HepG2 (cell line): ENCODE data around the gene TFCP2L1. TPM values are rescaled to one million over a fixed set of nuclear protein-coding genes. Genes with fewer than 3 reads are reported as not detected.

Experiments
- ATAC-seq: fragments of 200-7000 bp; cut with Tn5 transposase; 3 replicates; pipeline ENCODE4 v1.9.1; 2020; ENCODE audit warnings: mild to moderate bottlenecking, moderate library complexity
- BruUV-seq: library from RNA; stranded (reverse); fragments of 400-500 nt; replicated peaks from 2 replicates; lab custom pipeline; 2021; lab: Mats Ljungman, UMichigan
- CTCF ChIA-PET: fragments of 300-600 bp; formaldehyde crosslinking; extraction: SDS; loops from one replicate; lab custom pipeline; 2021; ENCODE audit warnings: low total read pairs, inconsistent platforms, low intra/inter-chr PET ratio; lab: Yijun Ruan, JAX
- POLR2A ChIA-PET: fragments of 350-600 bp; sonication (Branson Sonifier 250); formaldehyde crosslinking; loops from one replicate; lab custom pipeline; 2020; ENCODE audit warnings: antibody characterized with exemption, inconsistent platforms; lab: Yijun Ruan, JAX
- DNase-seq: peaks from one replicate; pipeline ENCODE4 v3.0.0-alpha.2; 2015; ENCODE audit warnings: low spot score
- FAIRE-seq: peaks from 3 replicates; lab custom pipeline; 2011; peaks lifted over from hg19 to GRCh38; lab: Jason Lieb, UNC
- H2AFZ ChIP-seq: one replicate; pipeline ENCODE4 v1.6.1; 2011; ENCODE audit warnings: low read length, inconsistent platforms
- H3K27ac ChIP-seq: fragments of 300-600 bp; 3 replicates; pipeline ENCODE4 v1.8.0; 2011; ENCODE audit warnings: mixed run types, mild to moderate bottlenecking, mixed read lengths, low read length, inconsistent platforms; ENCODE audit not compliant: insufficient read depth; ENCODE audit errors: extremely low read length
- H3K27me3 ChIP-seq, 2 experiments: fragments of 200-600 bp in 1 of 2; 2 replicates in 1 of 2; 3 replicates in 1 of 2; pipeline versions ENCODE4 v1.6.0 to v1.8.0; 2011; ENCODE audit warnings: low read length in 2 of 2, mild to moderate bottlenecking in 2 of 2, moderate library complexity in 2 of 2, inconsistent platforms in 1 of 2; ENCODE audit not compliant: insufficient read depth in 2 of 2, control insufficient read depth in 1 of 2
- H3K36me3 ChIP-seq, 2 experiments: fragments of 200-600 bp in 1 of 2; replicated peaks in 1 of 2; 2 replicates in 1 of 2; 3 replicates in 1 of 2; pipeline versions ENCODE4 v1.5.1 to v1.8.0; 2011; ENCODE audit warnings: low read length in 2 of 2, inconsistent platforms in 1 of 2; ENCODE audit not compliant: insufficient read depth in 2 of 2, control insufficient read depth in 1 of 2
- H3K4me1 ChIP-seq: 2 replicates; pipeline ENCODE4 v1.5.1; 2012; ENCODE audit warnings: low read length, inconsistent platforms; ENCODE audit not compliant: insufficient read depth
- H3K4me2 ChIP-seq: 2 replicates; pipeline ENCODE4 v1.6.0; 2011; ENCODE audit warnings: low read depth, low read length, inconsistent platforms
- H3K4me3 ChIP-seq, 3 experiments: fragments of 200-600 bp in 1 of 3; sonication (generic), shearing (Covaris generic) in 1 of 3; replicated peaks in 1 of 3; 2 replicates each; pipeline ENCODE4 v1.5.1; 2011 to 2016; ENCODE audit warnings: low read length in 3 of 3, inconsistent platforms in 2 of 3, low read depth in 2 of 3, mild to moderate bottlenecking in 2 of 3, control low read depth in 1 of 3, mixed read lengths in 1 of 3; ENCODE audit not compliant: insufficient read depth in 1 of 3
- H3K79me2 ChIP-seq: one replicate; pipeline ENCODE4 v1.6.1; 2011; ENCODE audit warnings: low read length, inconsistent platforms; ENCODE audit not compliant: insufficient read depth
- H3K9ac ChIP-seq: 2 replicates; pipeline ENCODE4 v1.6.0; 2011; ENCODE audit warnings: mild to moderate bottlenecking, low read depth, low read length, inconsistent platforms; ENCODE audit not compliant: insufficient read depth
- H3K9me3 ChIP-seq: 2 replicates; pipeline ENCODE4 v1.5.1; 2012; ENCODE audit warnings: mild to moderate bottlenecking, low read length
- H4K20me1 ChIP-seq: 2 replicates; pipeline ENCODE4 v1.6.0; 2011; ENCODE audit warnings: inconsistent platforms, mild to moderate bottlenecking, low read length, moderate library complexity; ENCODE audit not compliant: insufficient read depth
- KDM2A ChIP-seq: sonication (generic); formaldehyde crosslinking; IDR thresholded peaks from 2 replicates; pipeline ENCODE4 v1.4.0; 2020; ENCODE audit warnings: low read depth, missing genetic modification reagents, borderline replicate concordance
- XBP1 ChIP-seq: sonication (generic); formaldehyde crosslinking; IDR thresholded peaks from 2 replicates; pipeline ENCODE4 v1.5.0; 2020; ENCODE audit warnings: missing genetic modification reagents
- ZMYM2 ChIP-seq: sonication (generic); formaldehyde crosslinking; IDR thresholded peaks from 2 replicates; pipeline ENCODE4 v1.8.0; 2022; ENCODE audit warnings: mild to moderate bottlenecking, missing genetic modification reagents
- ZNF136 ChIP-seq: sonication (generic); formaldehyde crosslinking; IDR thresholded peaks from 2 replicates; pipeline ENCODE4 v1.8.1; 2022; ENCODE audit warnings: low read depth, mild to moderate bottlenecking, moderate library complexity, missing genetic modification reagents
- ZNF234 ChIP-seq: sonication (generic); formaldehyde crosslinking; conservative IDR thresholded peaks from 2 replicates; pipeline ENCODE4 v1.5.1; 2020; ENCODE audit warnings: mild to moderate bottlenecking, missing genetic modification reagents
- ZNF264 ChIP-seq: sonication (generic); formaldehyde crosslinking; IDR thresholded peaks from 2 replicates; pipeline ENCODE4 v1.4.0; 2020; ENCODE audit warnings: missing genetic modification reagents
- ZNF30 ChIP-seq: sonication (generic); formaldehyde crosslinking; IDR thresholded peaks from 2 replicates; pipeline ENCODE4 v1.5.0; 2020; ENCODE audit warnings: mild to moderate bottlenecking, missing genetic modification reagents
- ZNF670 ChIP-seq: sonication (generic); formaldehyde crosslinking; IDR thresholded peaks from 2 replicates; pipeline ENCODE4 v1.8.0; 2022; ENCODE audit warnings: mild to moderate bottlenecking, missing genetic modification reagents, borderline replicate concordance
- ZNF773 ChIP-seq: sonication (generic); formaldehyde crosslinking; IDR thresholded peaks from 2 replicates; pipeline ENCODE4 v1.4.0; 2020; ENCODE audit warnings: missing genetic modification reagents, borderline replicate concordance
- ZSCAN22 ChIP-seq: sonication (generic); formaldehyde crosslinking; IDR thresholded peaks from 2 replicates; pipeline ENCODE4 v1.4.0; 2020; ENCODE audit warnings: mild to moderate bottlenecking, missing genetic modification reagents
- WGBS: methylation state at CpG from one replicate; pipeline ENCODE4 v1.1.6; 2017; ENCODE audit warnings: low lambda C conversion rate; 5-methylcytosine and 5-hydroxymethylcytosine counted together
- in situ Hi-C: cut with HindIII; loops from 2 replicates; pipeline ENCODE4 v1.10.0; 2017; ENCODE audit warnings: low pct_unique_long_range_greater_than_20kb; ENCODE audit not compliant: extremely low pct_ligation_motif_present
- intact Hi-C: fragments of 100-400 bp; cut with micrococcal nuclease; formaldehyde crosslinking; loops from one replicate; pipeline ENCODE4 v1.10.0; 2022; ENCODE audit not compliant: unreplicated experiment
- polyA plus RNA-seq, 8 experiments: library from polyadenylated mRNA; depleted of rRNA in 3 of 8; stranded (reverse) in 7 of 8; unstranded in 1 of 8; fragments of >200 nt; fragmentation: Illumina TruSeq in 4 of 8; extraction: Trizol in 4 of 8; gene quantifications; 2 replicates each; pipeline versions ENCODE4 v1.2.1 to v1.2.3, GENCODE V29; 2011 to 2016; ENCODE audit warnings: low read depth in 4 of 8, missing spikeins in 1 of 8, mixed read lengths in 1 of 8; ENCODE audit not compliant: insufficient read depth in 1 of 8
- total RNA-seq, 5 experiments: library from RNA; depleted of rRNA; stranded (reverse); fragments of >200 nt; fragmentation: Illumina TruSeq; extraction: Trizol; gene quantifications; 2 replicates each; pipeline ENCODE4 v1.2.3, GENCODE V29; 2016; ENCODE audit warnings: low read depth in 1 of 5
- TF ChIP-seq, protein P1 (sequence below): sonication (generic); formaldehyde crosslinking; IDR thresholded peaks from 2 replicates; pipeline ENCODE4 v1.4.0; 2020; ENCODE audit warnings: missing genetic modification reagents

The TFCP2L1 gene
- total and polyA plus RNA-seq, 2 of the 13 experiments (the other 11 are each of a cell fraction or from before 2014, with no cell fraction given): under 0.01 TPM; not detected in 1

GRCh38 chr2:121179467-121179866, 105.5 kb downstream of the TFCP2L1 start:
- ATAC-seq (no peak), FAIRE-seq (no peak), DNase-seq (no peak)
- Histone ChIP-seq H3K27me3 (peaks cover 7 to 26% of the 10 kb centered on the region in 2 experiments), H3K4me2 (no peak overlapping the region), H3K27ac (no peak overlapping the region), H4K20me1 (no peaks in the 10 kb centered on the region), H2AFZ (no peak overlapping the region), H3K9ac (no peak overlapping the region), H3K36me3 (no peaks in the 10 kb centered on the region), H3K4me1 (no peaks in the 10 kb centered on the region), H3K4me3 (no peak overlapping the region), H3K79me2 (no peaks in the 10 kb centered on the region), H3K9me3 (no peaks in the 10 kb centered on the region)
- ChIA-PET POLR2A (no interaction called here), CTCF (no interaction called here)
- BruUV-seq: no TSS peak
- intact Hi-C loops: no loop called here
- TF ChIP-seq XBP1 (CRISPR knock-in tag): no peak
- TF ChIP-seq ZNF264 (CRISPR knock-in tag): no peak
- no peak for TF ChIP-seq ZNF30 (CRISPR knock-in tag)
- TF ChIP-seq ZNF670 (CRISPR knock-in tag): no peak
- no peak for TF ChIP-seq KDM2A (CRISPR knock-in tag)
- TF ChIP-seq ZMYM2 (CRISPR knock-in tag): no peak
- no peak for TF ChIP-seq ZNF773 (CRISPR knock-in tag)
- no peak for TF ChIP-seq ZNF234 (CRISPR knock-in tag)
- TF ChIP-seq, protein P1, sequence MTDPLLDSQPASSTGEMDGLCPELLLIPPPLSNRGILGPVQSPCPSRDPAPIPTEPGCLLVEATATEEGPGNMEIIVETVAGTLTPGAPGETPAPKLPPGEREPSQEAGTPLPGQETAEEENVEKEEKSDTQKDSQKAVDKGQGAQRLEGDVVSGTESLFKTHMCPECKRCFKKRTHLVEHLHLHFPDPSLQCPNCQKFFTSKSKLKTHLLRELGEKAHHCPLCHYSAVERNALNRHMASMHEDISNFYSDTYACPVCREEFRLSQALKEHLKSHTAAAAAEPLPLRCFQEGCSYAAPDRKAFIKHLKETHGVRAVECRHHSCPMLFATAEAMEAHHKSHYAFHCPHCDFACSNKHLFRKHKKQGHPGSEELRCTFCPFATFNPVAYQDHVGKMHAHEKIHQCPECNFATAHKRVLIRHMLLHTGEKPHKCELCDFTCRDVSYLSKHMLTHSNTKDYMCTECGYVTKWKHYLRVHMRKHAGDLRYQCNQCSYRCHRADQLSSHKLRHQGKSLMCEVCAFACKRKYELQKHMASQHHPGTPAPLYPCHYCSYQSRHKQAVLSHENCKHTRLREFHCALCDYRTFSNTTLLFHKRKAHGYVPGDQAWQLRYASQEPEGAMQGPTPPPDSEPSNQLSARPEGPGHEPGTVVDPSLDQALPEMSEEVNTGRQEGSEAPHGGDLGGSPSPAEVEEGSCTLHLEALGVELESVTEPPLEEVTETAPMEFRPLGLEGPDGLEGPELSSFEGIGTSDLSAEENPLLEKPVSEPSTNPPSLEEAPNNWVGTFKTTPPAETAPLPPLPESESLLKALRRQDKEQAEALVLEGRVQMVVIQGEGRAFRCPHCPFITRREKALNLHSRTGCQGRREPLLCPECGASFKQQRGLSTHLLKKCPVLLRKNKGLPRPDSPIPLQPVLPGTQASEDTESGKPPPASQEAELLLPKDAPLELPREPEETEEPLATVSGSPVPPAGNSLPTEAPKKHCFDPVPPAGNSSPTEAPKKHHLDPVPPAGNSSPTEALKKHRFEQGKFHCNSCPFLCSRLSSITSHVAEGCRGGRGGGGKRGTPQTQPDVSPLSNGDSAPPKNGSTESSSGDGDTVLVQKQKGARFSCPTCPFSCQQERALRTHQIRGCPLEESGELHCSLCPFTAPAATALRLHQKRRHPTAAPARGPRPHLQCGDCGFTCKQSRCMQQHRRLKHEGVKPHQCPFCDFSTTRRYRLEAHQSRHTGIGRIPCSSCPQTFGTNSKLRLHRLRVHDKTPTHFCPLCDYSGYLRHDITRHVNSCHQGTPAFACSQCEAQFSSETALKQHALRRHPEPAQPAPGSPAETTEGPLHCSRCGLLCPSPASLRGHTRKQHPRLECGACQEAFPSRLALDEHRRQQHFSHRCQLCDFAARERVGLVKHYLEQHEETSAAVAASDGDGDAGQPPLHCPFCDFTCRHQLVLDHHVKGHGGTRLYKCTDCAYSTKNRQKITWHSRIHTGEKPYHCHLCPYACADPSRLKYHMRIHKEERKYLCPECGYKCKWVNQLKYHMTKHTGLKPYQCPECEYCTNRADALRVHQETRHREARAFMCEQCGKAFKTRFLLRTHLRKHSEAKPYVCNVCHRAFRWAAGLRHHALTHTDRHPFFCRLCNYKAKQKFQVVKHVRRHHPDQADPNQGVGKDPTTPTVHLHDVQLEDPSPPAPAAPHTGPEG (CRISPR knock-in tag): no peak
- no peak for TF ChIP-seq ZSCAN22 (CRISPR knock-in tag)
- TF ChIP-seq ZNF136 (CRISPR knock-in tag): no peak
- 41% methylated on average over 10 of the region's 10 CpGs for WGBS
- in situ Hi-C loops: no loop called here
